HG03175 (cell line): ENCODE measurements around the gene C3orf49.

ENCODE experiments used
- ATAC-seq: cut with Tn5 transposase; IDR thresholded peaks from one replicate; pipeline ENCODE4 v1.9.1; 2021; ENCODE audit warnings: mild to moderate bottlenecking, moderate library complexity; ENCODE audit not compliant: unreplicated experiment

C3orf49 gene

GRCh38 chr3:63819151-63819398 lies at the start of gene C3orf49:
Gene C3orf49 (plus strand): TSS chr3:63819299. CDS start chr3:63819472, 173 bp downstream.
- ATAC-seq: no peak

GRCh38 chr3:63774781-63775180 lies 44.3 kb upstream of the C3orf49 start:
- no peak for ATAC-seq

- no peak for ATAC-seq
These were observed 39.9 kb upstream of the C3orf49 start for GRCh38 chr3:63779227-63779626.

- ATAC-seq: no peak
These were observed 27.1 kb upstream of the C3orf49 start for GRCh38 chr3:63791974-63792373.

GRCh38 chr3:63795438-63795837 lies 23.7 kb upstream of the C3orf49 start:
- no peak for ATAC-seq

GRCh38 chr3:63798544-63798943 lies 20.6 kb upstream of the C3orf49 start:
- no peak for ATAC-seq

GRCh38 chr3:63798949-63799348 lies 20.1 kb upstream of the C3orf49 start:
- ATAC-seq: no peak

- no peak for ATAC-seq
These were observed 19.0 kb upstream of the C3orf49 start for GRCh38 chr3:63800097-63800496.

- ATAC-seq: no peak
These were observed 15.2 kb upstream of the C3orf49 start for GRCh38 chr3:63803911-63804310.

GRCh38 chr3:63807961-63808565 lies 11.0 kb upstream of the C3orf49 start:
- no peak for ATAC-seq

GRCh38 chr3:63808633-63809032 lies 10.5 kb upstream of the C3orf49 start:
- no peak for ATAC-seq

GRCh38 chr3:63809607-63810006 lies 9.5 kb upstream of the C3orf49 start:
- ATAC-seq: no peak

GRCh38 chr3:63814237-63814636 lies 4.9 kb upstream of the C3orf49 start:
- no peak for ATAC-seq

GRCh38 chr3:63817225-63817624 lies 1.9 kb upstream of the C3orf49 start:
- ATAC-seq: no peak

- ATAC-seq: peak; percentile 91
These were observed 583 bp upstream of the C3orf49 start for GRCh38 chr3:63818282-63819150.

GRCh38 chr3:63824309-63824708 lies 5.2 kb downstream of the C3orf49 start:
- no peak for ATAC-seq

GRCh38 chr3:63830526-63830925 lies 11.4 kb downstream of the C3orf49 start:
- ATAC-seq: no peak

GRCh38 chr3:63832395-63832794 lies 13.3 kb downstream of the C3orf49 start:
- ATAC-seq: no peak

GRCh38 chr3:63841704-63842103 lies 22.6 kb downstream of the C3orf49 start:
- ATAC-seq: no peak

GRCh38 chr3:63842127-63842526 lies 23.0 kb downstream of the C3orf49 start:
- no peak for ATAC-seq

GRCh38 chr3:63845215-63845614 lies 26.1 kb downstream of the C3orf49 start:
- no peak for ATAC-seq

GRCh38 chr3:63847718-63848450 lies 28.8 kb downstream of the C3orf49 start:
- ATAC-seq: no peak
